OCI-M2 (cell line): ENCODE measurements around the gene EPN1.

Source experiments
- DNase-seq: peaks from one replicate; lab custom pipeline; 2025; ENCODE audit not compliant: unreplicated experiment; lab: John Stamatoyannopoulos, UW

The EPN1 gene

GRCh38 chr19:55678121-55678671, 3.2 kb downstream of the EPN1 start:
- DNase-seq: no peak

GRCh38 chr19:55679343-55680257, 4.6 kb downstream of the EPN1 start:
- DNase-seq: no peak

GRCh38 chr19:55680339-55681130, 5.5 kb downstream of the EPN1 start:
- DNase-seq: no peak

- DNase-seq: no peak
Measured at GRCh38 chr19:55681131-55682092, 6.4 kb downstream of the EPN1 start.

- no peak for DNase-seq
Measured at GRCh38 chr19:55683449-55684261, 8.6 kb downstream of the EPN1 start.

GRCh38 chr19:55684946-55685681, 10.1 kb downstream of the EPN1 start:
- DNase-seq: no peak

GRCh38 chr19:55685776-55686175, 10.8 kb downstream of the EPN1 start:
- DNase-seq: no peak

GRCh38 chr19:55686311-55687050, 11.5 kb downstream of the EPN1 start:
- no peak for DNase-seq

GRCh38 chr19:55687281-55688201, 12.5 kb downstream of the EPN1 start:
- no peak for DNase-seq

GRCh38 chr19:55688422-55689218, 13.6 kb downstream of the EPN1 start:
- DNase-seq: no peak

GRCh38 chr19:55689411-55690108, 14.5 kb downstream of the EPN1 start:
- no peak for DNase-seq

- DNase-seq: no peak
Measured at GRCh38 chr19:55690109-55690768, 15.2 kb downstream of the EPN1 start.

GRCh38 chr19:55690769-55691545, 15.9 kb downstream of the EPN1 start:
- no peak for DNase-seq
